Measurements from ENCODE around the gene ITGAL. TPM values are rescaled to one million over a fixed set of nuclear protein-coding genes. Genes with fewer than 3 reads are reported as not detected.

The ITGAL gene
- total and polyA plus RNA-seq, 2 of the 13 experiments (the other 11 are each of a cell fraction or from before 2014, with no cell fraction given), result 0.86 to 1.2 TPM

DNA sequence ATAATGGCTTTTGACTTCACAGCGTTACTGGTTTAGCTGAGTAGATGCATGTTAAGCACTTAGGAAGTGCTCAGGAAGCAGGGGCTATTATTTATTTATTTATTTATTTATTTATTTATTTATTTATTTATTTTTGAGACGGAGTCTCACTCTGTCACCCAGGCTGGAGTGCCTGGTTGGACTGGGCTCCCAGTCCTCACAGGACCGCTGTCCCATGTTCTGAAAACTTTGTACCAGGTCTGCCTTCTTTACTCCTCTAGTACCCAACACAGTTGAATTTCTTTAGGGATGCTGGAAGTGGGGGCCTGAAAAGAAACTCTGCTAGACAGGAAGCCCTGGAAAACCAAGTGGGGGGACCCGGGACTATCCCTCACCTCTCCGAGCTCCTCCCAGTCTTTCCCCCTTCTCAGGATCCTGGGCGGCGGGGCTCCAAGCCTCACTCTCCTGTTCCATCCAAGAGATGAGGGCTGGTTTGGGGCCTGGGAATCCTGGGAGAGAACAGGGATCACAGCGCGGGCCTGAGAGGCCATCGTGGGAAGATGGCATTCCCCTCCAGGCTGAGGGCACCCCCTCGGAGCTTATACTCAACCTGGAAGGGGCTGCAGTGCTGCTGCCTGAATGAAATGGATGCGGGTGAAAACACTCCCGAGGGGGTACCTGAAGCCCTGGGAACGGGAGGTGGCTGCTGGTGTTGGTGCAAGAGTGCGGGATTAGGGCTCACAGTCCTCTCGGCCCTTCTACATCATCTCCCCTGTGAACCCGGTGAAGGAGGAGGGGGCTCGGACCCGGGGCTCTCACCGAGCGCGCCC is 98.3 kb downstream of the ITGAL start (continued):
- 0 out of 2 replicates have a peak, but pooled peaks have one; percentile 58 for TF ChIP-seq ZNF234 (CRISPR knock-in tag; conservative IDR thresholded peaks at IDR 0.05)
- TF ChIP-seq ZC3H4 (CRISPR knock-in tag; IDR thresholded peaks at IDR 0.05; ENCODE audit: borderline replicate concordance), result no peak
- 0 out of 2 replicates have a peak, but pooled peaks have one; percentile 12 for TF ChIP-seq MED1 (CRISPR knock-in tag; IDR thresholded peaks at IDR 0.05)
- no peak for TF ChIP-seq EP300 (IDR thresholded peaks at IDR 0.05; ENCODE audit: low read depth in 2 of 2, low read length in 2 of 2)
- TF ChIP-seq EP300 (CRISPR knock-in tag; IDR thresholded peaks at IDR 0.05; ENCODE audit: borderline replicate concordance), result no peak
- TF ChIP-seq, protein P1, sequence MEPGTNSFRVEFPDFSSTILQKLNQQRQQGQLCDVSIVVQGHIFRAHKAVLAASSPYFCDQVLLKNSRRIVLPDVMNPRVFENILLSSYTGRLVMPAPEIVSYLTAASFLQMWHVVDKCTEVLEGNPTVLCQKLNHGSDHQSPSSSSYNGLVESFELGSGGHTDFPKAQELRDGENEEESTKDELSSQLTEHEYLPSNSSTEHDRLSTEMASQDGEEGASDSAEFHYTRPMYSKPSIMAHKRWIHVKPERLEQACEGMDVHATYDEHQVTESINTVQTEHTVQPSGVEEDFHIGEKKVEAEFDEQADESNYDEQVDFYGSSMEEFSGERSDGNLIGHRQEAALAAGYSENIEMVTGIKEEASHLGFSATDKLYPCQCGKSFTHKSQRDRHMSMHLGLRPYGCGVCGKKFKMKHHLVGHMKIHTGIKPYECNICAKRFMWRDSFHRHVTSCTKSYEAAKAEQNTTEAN (CRISPR knock-in tag; conservative IDR thresholded peaks at IDR 0.05), result peak; percentile 58; the same call in 1 of the 2 replicates
- TF ChIP-seq SRY (CRISPR knock-in tag; IDR thresholded peaks at IDR 0.05), result 0 out of 2 replicates have a peak, but pooled peaks have one; percentile 76
- no peak for TF ChIP-seq MBNL3 (CRISPR knock-in tag; conservative IDR thresholded peaks at IDR 0.05)
- TF ChIP-seq HNF4G (IDR thresholded peaks at IDR 0.05; ENCODE audit: borderline replicate concordance, low read depth, low read length), result no peak
- 0 out of 2 replicates have a peak, but pooled peaks have one; percentile 31 for TF ChIP-seq HNF4G (CRISPR knock-in tag; IDR thresholded peaks at IDR 0.05; ENCODE audit: borderline replicate concordance, low read depth)
- no peak for TF ChIP-seq DR1 (CRISPR knock-in tag; IDR thresholded peaks at IDR 0.05)
- TF ChIP-seq, protein P2, sequence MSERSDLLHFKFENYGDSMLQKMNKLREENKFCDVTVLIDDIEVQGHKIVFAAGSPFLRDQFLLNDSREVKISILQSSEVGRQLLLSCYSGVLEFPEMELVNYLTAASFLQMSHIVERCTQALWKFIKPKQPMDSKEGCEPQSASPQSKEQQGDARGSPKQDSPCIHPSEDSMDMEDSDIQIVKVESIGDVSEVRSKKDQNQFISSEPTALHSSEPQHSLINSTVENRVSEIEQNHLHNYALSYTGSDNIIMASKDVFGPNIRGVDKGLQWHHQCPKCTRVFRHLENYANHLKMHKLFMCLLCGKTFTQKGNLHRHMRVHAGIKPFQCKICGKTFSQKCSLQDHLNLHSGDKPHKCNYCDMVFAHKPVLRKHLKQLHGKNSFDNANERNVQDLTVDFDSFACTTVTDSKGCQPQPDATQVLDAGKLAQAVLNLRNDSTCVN (CRISPR knock-in tag; IDR thresholded peaks at IDR 0.05; ENCODE audit: borderline replicate concordance), result peak; percentile 32; the same call in 1 of the 2 replicates
- TF ChIP-seq TBP (CRISPR knock-in tag; IDR thresholded peaks at IDR 0.05), result no peak
- TF ChIP-seq AHR (CRISPR knock-in tag; IDR thresholded peaks at IDR 0.05), result 0 out of 2 replicates have a peak, but pooled peaks have one; percentile 21
- no peak for TF ChIP-seq FOXA3 (CRISPR knock-in tag; IDR thresholded peaks at IDR 0.05)
- peak; percentile 80 for TF ChIP-seq ZNF878 (CRISPR knock-in tag; IDR thresholded peaks at IDR 0.05)
- TF ChIP-seq ZNF616 (CRISPR knock-in tag; IDR thresholded peaks at IDR 0.05; ENCODE audit: low read depth), result no peak
- TF ChIP-seq, protein P3, sequence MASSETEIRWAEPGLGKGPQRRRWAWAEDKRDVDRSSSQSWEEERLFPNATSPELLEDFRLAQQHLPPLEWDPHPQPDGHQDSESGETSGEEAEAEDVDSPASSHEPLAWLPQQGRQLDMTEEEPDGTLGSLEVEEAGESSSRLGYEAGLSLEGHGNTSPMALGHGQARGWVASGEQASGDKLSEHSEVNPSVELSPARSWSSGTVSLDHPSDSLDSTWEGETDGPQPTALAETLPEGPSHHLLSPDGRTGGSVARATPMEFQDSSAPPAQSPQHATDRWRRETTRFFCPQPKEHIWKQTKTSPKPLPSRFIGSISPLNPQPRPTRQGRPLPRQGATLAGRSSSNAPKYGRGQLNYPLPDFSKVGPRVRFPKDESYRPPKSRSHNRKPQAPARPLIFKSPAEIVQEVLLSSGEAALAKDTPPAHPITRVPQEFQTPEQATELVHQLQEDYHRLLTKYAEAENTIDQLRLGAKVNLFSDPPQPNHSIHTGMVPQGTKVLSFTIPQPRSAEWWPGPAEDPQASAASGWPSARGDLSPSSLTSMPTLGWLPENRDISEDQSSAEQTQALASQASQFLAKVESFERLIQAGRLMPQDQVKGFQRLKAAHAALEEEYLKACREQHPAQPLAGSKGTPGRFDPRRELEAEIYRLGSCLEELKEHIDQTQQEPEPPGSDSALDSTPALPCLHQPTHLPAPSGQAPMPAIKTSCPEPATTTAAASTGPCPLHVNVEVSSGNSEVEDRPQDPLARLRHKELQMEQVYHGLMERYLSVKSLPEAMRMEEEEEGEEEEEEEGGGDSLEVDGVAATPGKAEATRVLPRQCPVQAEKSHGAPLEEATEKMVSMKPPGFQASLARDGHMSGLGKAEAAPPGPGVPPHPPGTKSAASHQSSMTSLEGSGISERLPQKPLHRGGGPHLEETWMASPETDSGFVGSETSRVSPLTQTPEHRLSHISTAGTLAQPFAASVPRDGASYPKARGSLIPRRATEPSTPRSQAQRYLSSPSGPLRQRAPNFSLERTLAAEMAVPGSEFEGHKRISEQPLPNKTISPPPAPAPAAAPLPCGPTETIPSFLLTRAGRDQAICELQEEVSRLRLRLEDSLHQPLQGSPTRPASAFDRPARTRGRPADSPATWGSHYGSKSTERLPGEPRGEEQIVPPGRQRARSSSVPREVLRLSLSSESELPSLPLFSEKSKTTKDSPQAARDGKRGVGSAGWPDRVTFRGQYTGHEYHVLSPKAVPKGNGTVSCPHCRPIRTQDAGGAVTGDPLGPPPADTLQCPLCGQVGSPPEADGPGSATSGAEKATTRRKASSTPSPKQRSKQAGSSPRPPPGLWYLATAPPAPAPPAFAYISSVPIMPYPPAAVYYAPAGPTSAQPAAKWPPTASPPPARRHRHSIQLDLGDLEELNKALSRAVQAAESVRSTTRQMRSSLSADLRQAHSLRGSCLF (CRISPR knock-in tag; IDR thresholded peaks at IDR 0.05; ENCODE audit: borderline replicate concordance), result 0 out of 2 replicates have a peak, but pooled peaks have one; percentile 21
- no peak for TF ChIP-seq ZNF773 (CRISPR knock-in tag; IDR thresholded peaks at IDR 0.05; ENCODE audit: borderline replicate concordance)
- no peak for TF ChIP-seq ZNF34 (CRISPR knock-in tag; IDR thresholded peaks at IDR 0.05; ENCODE audit: borderline replicate concordance)
- 0 out of 2 replicates have a peak, but pooled peaks have one; percentile 22 for TF ChIP-seq RXRA (CRISPR knock-in tag; IDR thresholded peaks at IDR 0.05)
